Fibroblast of lung (primary cell): ENCODE data around the gene CHMP4A.

Source experiments
- EZH2 ChIP-seq: IDR thresholded peaks from 2 replicates; pipeline ENCODE4 v1.5.1; 2012; ENCODE audit warnings: low read length, control low read depth, mild to moderate bottlenecking; ENCODE audit errors: missing control alignments
- TF ChIP-seq, protein P1 (sequence below), 2 donors: IDR thresholded peaks in 1 of 2; conservative IDR thresholded peaks in 1 of 2; 1 replicate in 1 of 2; 2 replicates in 1 of 2; pipeline ENCODE4 v1.5.1; 2011 to 2012; ENCODE audit warnings: low read length in 2 of 2, control low read depth in 1 of 2, inconsistent platforms in 1 of 2, low read depth in 1 of 2, mild to moderate bottlenecking in 1 of 2

DNA sequence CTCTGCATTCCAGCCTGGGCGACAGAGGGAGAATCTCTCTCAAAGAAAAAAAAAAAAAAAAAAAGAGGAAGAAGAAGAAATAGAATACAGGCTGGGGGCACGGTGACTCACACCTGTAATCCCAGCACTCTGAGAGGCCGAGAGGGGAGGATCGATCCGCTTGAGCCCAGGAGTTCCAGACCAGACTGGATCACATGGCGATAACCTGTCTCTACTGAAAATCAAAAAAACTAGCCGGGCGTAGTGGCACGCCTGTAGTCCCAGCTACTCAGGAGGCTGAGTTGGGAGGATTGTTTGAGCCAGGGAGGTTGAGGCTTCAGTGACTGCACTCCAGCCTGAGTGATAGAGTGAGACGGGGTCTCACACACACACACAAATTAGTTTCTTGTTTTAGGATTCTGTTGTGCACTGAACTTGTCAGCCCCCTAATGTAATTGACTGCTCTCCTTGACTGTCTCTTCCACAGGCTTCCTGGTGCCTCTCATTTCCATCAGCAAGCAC, 30.1 kb upstream of the CHMP4A start:
- TF ChIP-seq, protein P1, sequence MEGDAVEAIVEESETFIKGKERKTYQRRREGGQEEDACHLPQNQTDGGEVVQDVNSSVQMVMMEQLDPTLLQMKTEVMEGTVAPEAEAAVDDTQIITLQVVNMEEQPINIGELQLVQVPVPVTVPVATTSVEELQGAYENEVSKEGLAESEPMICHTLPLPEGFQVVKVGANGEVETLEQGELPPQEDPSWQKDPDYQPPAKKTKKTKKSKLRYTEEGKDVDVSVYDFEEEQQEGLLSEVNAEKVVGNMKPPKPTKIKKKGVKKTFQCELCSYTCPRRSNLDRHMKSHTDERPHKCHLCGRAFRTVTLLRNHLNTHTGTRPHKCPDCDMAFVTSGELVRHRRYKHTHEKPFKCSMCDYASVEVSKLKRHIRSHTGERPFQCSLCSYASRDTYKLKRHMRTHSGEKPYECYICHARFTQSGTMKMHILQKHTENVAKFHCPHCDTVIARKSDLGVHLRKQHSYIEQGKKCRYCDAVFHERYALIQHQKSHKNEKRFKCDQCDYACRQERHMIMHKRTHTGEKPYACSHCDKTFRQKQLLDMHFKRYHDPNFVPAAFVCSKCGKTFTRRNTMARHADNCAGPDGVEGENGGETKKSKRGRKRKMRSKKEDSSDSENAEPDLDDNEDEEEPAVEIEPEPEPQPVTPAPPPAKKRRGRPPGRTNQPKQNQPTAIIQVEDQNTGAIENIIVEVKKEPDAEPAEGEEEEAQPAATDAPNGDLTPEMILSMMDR (conservative IDR thresholded peaks at IDR 0.05 in 1 of 2, IDR thresholded peaks at IDR 0.05 in 1 of 2; ENCODE audit: low read depth in 1 of 2, low read length in 2 of 2): no peak
- TF ChIP-seq EZH2: no peak
